ENCODE measurements around the gene KDM7A.

- TF ChIP-seq POLR2A (IDR thresholded peaks at IDR 0.05; ENCODE audit: extremely low read depth, insufficient read length) (no peak), CTCF (IDR thresholded peaks at IDR 0.05; ENCODE audit: low read depth, low read length) (no peak)
Observed at GRCh38 chr7:140085447-140085846, 91.3 kb downstream of the KDM7A start.

Measured in NB4 (cell line).